H1 (cell line): ENCODE results near the gene HK1. TPM values are rescaled to one million over a fixed set of nuclear protein-coding genes. Genes with fewer than 3 reads are reported as not detected.

ENCODE experiments used
- CTCF ChIA-PET: fragments of 300-600 bp; sonication (Branson Sonifier 250); formaldehyde crosslinking; loops from one replicate; lab custom pipeline; 2021; ENCODE audit not compliant: partially characterized antibody; lab: Charles Lee
- POLR2A ChIA-PET: fragments of 300-600 bp; sonication (Branson Sonifier 250); formaldehyde crosslinking; loops from one replicate; lab custom pipeline; 2021; ENCODE audit warnings: inconsistent platforms; ENCODE audit not compliant: partially characterized antibody; lab: Charles Lee
- DNase-seq, 2 experiments: peaks; one replicate each; pipeline versions ENCODE4 v3.0.0 to v3.0.0-alpha.2; 2010 to 2022; ENCODE audit warnings: low spot score in 2 of 2, low read depth in 1 of 2, mixed read lengths in 1 of 2
- FAIRE-seq: peaks from 2 replicates; lab custom pipeline; 2011; peaks lifted over from hg19 to GRCh38; lab: Jason Lieb, UNC
- H2AFZ ChIP-seq: 2 replicates; pipeline ENCODE4 v1.8.1; 2012; ENCODE audit warnings: low read length, inconsistent platforms
- H2AK5ac ChIP-seq: 2 replicates; pipeline ENCODE4 v1.6.1; 2013; ENCODE audit warnings: low read depth, low read length
- H2BK120ac ChIP-seq: replicated peaks from 2 replicates; pipeline ENCODE3; 2013; ENCODE audit warnings: low read depth, low read length, inconsistent platforms
- H2BK12ac ChIP-seq: 2 replicates; pipeline ENCODE4 v1.6.1; 2013; ENCODE audit warnings: low read depth, low read length
- H2BK15ac ChIP-seq: 2 replicates; pipeline ENCODE4 v1.6.1; 2013; ENCODE audit warnings: low read length
- H2BK20ac ChIP-seq: 2 replicates; pipeline ENCODE4 v1.6.1; 2013; ENCODE audit warnings: low read length
- H2BK5ac ChIP-seq: 2 replicates; pipeline ENCODE4 v1.6.1; 2013; ENCODE audit warnings: low read depth, low read length
- H3K14ac ChIP-seq: 2 replicates; pipeline ENCODE4 v1.6.1; 2013; ENCODE audit warnings: inconsistent platforms; ENCODE audit not compliant: insufficient read length
- H3K18ac ChIP-seq: 2 replicates; pipeline ENCODE4 v1.6.1; 2013; ENCODE audit warnings: low read length; ENCODE audit errors: extremely low read depth
- H3K23ac ChIP-seq: 2 replicates; pipeline ENCODE4 v1.6.1; 2013; ENCODE audit warnings: inconsistent platforms; ENCODE audit not compliant: insufficient read length
- H3K23me2 ChIP-seq: 2 replicates; pipeline ENCODE4 v1.6.1; 2013; ENCODE audit warnings: low read depth, low read length
- H3K27ac ChIP-seq: 2 replicates; pipeline ENCODE4 v1.6.1; 2011; ENCODE audit warnings: low read depth, low read length, inconsistent platforms
- H3K27me3 ChIP-seq, 4 experiments: replicated peaks in 1 of 4; 1 replicate in 1 of 4; 2 replicates in 3 of 4; pipeline versions ENCODE4 v1.6.1 to v1.8.1; 2011 to 2013; ENCODE audit warnings: low read length in 3 of 4, mild to moderate bottlenecking in 3 of 4, inconsistent platforms in 2 of 4, mixed read lengths in 2 of 4, moderate library complexity in 1 of 4; ENCODE audit not compliant: control insufficient read depth in 3 of 4, insufficient read depth in 3 of 4; ENCODE audit errors: extremely low read depth in 1 of 4
- H3K36me3 ChIP-seq, 4 experiments: 2 replicates each; pipeline versions ENCODE4 v1.6.1 to v1.8.1; 2011 to 2013; ENCODE audit warnings: mild to moderate bottlenecking in 4 of 4, low read length in 3 of 4, moderate library complexity in 2 of 4, control low read depth in 1 of 4, inconsistent platforms in 1 of 4; ENCODE audit not compliant: insufficient read depth in 4 of 4, control insufficient read depth in 2 of 4
- H3K4ac ChIP-seq: replicated peaks from 2 replicates; pipeline ENCODE3; 2013; ENCODE audit warnings: low read length, low read depth, mixed read lengths, inconsistent platforms; ENCODE audit not compliant: insufficient read length
- H3K4me1 ChIP-seq, 4 experiments: replicated peaks in 1 of 4; 1 replicate in 1 of 4; 2 replicates in 3 of 4; pipeline versions ENCODE4 v1.6.1 to v1.8.1; 2011 to 2013; ENCODE audit warnings: low read length in 3 of 4, inconsistent platforms in 2 of 4, mixed read lengths in 1 of 4; ENCODE audit not compliant: insufficient read depth in 4 of 4, control insufficient read depth in 3 of 4
- H3K4me2 ChIP-seq, 2 experiments: 2 replicates each; pipeline versions ENCODE4 v1.6.1 to v1.8.1; 2011 to 2013; ENCODE audit warnings: low read depth in 2 of 2, low read length in 2 of 2, control low read depth in 1 of 2, inconsistent platforms in 1 of 2, mild to moderate bottlenecking in 1 of 2; ENCODE audit not compliant: insufficient read depth in 1 of 2
- H3K4me3 ChIP-seq, 4 experiments: fragments of 200-600, 300-600 bp in 1 of 4; sonication (generic), shearing (Covaris generic), sonication (Bioruptor Twin) in 1 of 4; 2 replicates each; pipeline versions ENCODE4 v1.5.1 to v1.8.1; 2011 to 2016; ENCODE audit warnings: low read length in 4 of 4, low read depth in 3 of 4, control low read depth in 2 of 4, inconsistent platforms in 2 of 4, mild to moderate bottlenecking in 2 of 4, mixed read lengths in 1 of 4, moderate library complexity in 1 of 4; ENCODE audit not compliant: insufficient read depth in 2 of 4; ENCODE audit errors: extremely low read depth in 1 of 4
- H3K56ac ChIP-seq: replicated peaks from 2 replicates; pipeline ENCODE3; 2013; ENCODE audit warnings: low read depth, mild to moderate bottlenecking, mixed read lengths, low read length, inconsistent platforms; ENCODE audit not compliant: insufficient read length
- H3K79me1 ChIP-seq: 2 replicates; pipeline ENCODE4 v1.6.1; 2013; ENCODE audit warnings: low read depth, low read length, control low read depth
- H3K79me2 ChIP-seq, 2 experiments: 2 replicates each; pipeline versions ENCODE4 v1.6.1 to v1.8.1; 2012 to 2013; ENCODE audit warnings: low read length in 2 of 2, mild to moderate bottlenecking in 2 of 2, inconsistent platforms in 1 of 2; ENCODE audit not compliant: insufficient read depth in 2 of 2, control insufficient read depth in 1 of 2
- H3K9ac ChIP-seq, 4 experiments: replicated peaks in 1 of 4; 1 replicate in 1 of 4; 2 replicates in 3 of 4; pipeline versions ENCODE4 v1.6.1 to v1.8.1; 2011 to 2013; ENCODE audit warnings: low read depth in 3 of 4, low read length in 3 of 4, control low read depth in 2 of 4, mild to moderate bottlenecking in 2 of 4, moderate library complexity in 2 of 4, inconsistent platforms in 1 of 4; ENCODE audit errors: extremely low read depth in 1 of 4
- H3K9me3 ChIP-seq, 2 experiments: 2 replicates each; pipeline versions ENCODE4 v1.6.1 to v1.8.1; 2012 to 2013; ENCODE audit warnings: mild to moderate bottlenecking in 2 of 2, moderate library complexity in 2 of 2, control low read depth in 1 of 2, inconsistent platforms in 1 of 2, low read depth in 1 of 2, low read length in 1 of 2, mixed read lengths in 1 of 2; ENCODE audit not compliant: insufficient read depth in 2 of 2
- H4K20me1 ChIP-seq, 2 experiments: replicated peaks in 1 of 2; 2 replicates each; pipeline versions ENCODE3 to v1.8.1; 2011 to 2013; ENCODE audit warnings: inconsistent platforms in 2 of 2, low read length in 2 of 2, mild to moderate bottlenecking in 1 of 2; ENCODE audit not compliant: insufficient read depth in 2 of 2, control insufficient read depth in 1 of 2
- H4K5ac ChIP-seq: 2 replicates; pipeline ENCODE4 v1.6.1; 2013; ENCODE audit warnings: low read length, low read depth, mixed read lengths, inconsistent platforms; ENCODE audit not compliant: insufficient read length
- H4K8ac ChIP-seq: 2 replicates; pipeline ENCODE4 v1.8.0; 2013; ENCODE audit warnings: mild to moderate bottlenecking, moderate library complexity, low read length, inconsistent platforms; ENCODE audit not compliant: insufficient read depth; ENCODE audit errors: extremely low read depth
- H4K91ac ChIP-seq: replicated peaks from 2 replicates; pipeline ENCODE3; 2013; ENCODE audit warnings: low read length, mixed read lengths, inconsistent platforms; ENCODE audit not compliant: insufficient read length
- CHD2 ChIP-seq: IDR thresholded peaks from 2 replicates; pipeline ENCODE4 v1.6.1; 2012; ENCODE audit warnings: low read length, improper control_type of control experiment
- KDM4A ChIP-seq: IDR thresholded peaks from one replicate; pipeline ENCODE4 v1.7.1; 2012; ENCODE audit warnings: low read depth, mild to moderate bottlenecking, moderate library complexity, low read length, inconsistent platforms; ENCODE audit not compliant: severe bottlenecking
- RAD21 ChIP-seq, 2 experiments: IDR thresholded peaks in 1 of 2; conservative IDR thresholded peaks in 1 of 2; 2 replicates each; pipeline ENCODE4 v1.6.1; 2011; ENCODE audit warnings: low read depth in 2 of 2, low read length in 2 of 2, improper control_type of control experiment in 1 of 2, inconsistent platforms in 1 of 2, mild to moderate bottlenecking in 1 of 2, moderate library complexity in 1 of 2
- WGBS, 2 experiments: shearing (Covaris generic) in 1 of 2; methylation state at CpG; one replicate each; pipeline versions ENCODE4 v1.1.6 to v1.1.7; 2013 to 2015; ENCODE audit warnings: low lambda C conversion rate in 2 of 2, mixed read lengths in 2 of 2, inconsistent platforms in 1 of 2, low coverage in 1 of 2, missing lambda C conversion rate in 1 of 2; ENCODE audit not compliant: insufficient replicate concordance in 2 of 2, insufficient coverage in 1 of 2, insufficient read length in 1 of 2; ENCODE audit errors: extremely low coverage in 1 of 2, missing lambda C conversion rate in 1 of 2; 5-methylcytosine and 5-hydroxymethylcytosine counted together
- polyA plus RNA-seq, 7 experiments: library from polyadenylated mRNA; depleted of rRNA in 3 of 7; stranded (reverse) in 5 of 7; unstranded in 2 of 7; fragments of >200 nt in 5 of 7; fragments of 200-250 nt in 2 of 7; gene quantifications; 1 replicate in 5 of 7; 2 replicates in 1 of 7; 4 replicates in 1 of 7; pipeline versions ENCODE4 v1.2.1 to v1.2.3, GENCODE V29; 2011 to 2013; ENCODE audit warnings: missing spikeins in 2 of 7, mixed read lengths in 2 of 7
- total RNA-seq: library from RNA; stranded (reverse); fragmentation: NEBNext Ultra II Directional; extraction: Animal tissue kit (Norgen Biotek cat#: 25700); gene quantifications from 2 replicates; pipeline ENCODE4 v1.2.1, GENCODE V29; 2021

Gene HK1
- total and polyA plus RNA-seq, 2 of the 8 experiments (the other 6 are each of a cell fraction or from before 2014, with no cell fraction given), result 55.8 to 247 TPM

DNA sequence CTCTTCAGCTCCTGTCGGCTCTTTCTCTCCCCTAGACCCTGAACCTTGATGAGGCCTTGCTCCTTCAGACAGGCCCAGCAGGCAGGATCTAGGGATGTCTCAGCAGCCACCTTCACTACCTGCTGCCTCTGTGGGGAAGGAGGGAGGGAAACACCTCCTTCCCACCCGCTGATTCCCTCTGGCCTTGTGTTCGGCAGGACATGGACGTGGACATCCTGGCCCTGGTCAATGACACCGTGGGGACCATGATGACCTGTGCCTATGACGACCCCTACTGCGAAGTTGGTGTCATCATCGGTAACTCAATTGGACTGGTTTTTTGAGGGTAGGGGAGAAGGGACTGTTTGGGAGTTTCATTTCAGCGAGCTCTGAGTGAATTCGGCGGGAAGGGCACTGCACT, 37.8 kb upstream of the HK1 start:
- no peaks in the 10 kb centered on the region for H3K4me1 ChIP-seq
- no peaks in the 10 kb centered on the region for H3K79me2 ChIP-seq
- CTCF ChIA-PET, result interaction anchor here (1.0 to 8.1 kb wide), 13 partner anchors 9 to 179 kb away, joined by 3 to 66 read pairs (median 4); no protein-coding TSS in a partner anchor
- DNase-seq (no peak), FAIRE-seq (no peak)
- H3K23ac ChIP-seq, result no peak overlapping the region
- H3K23me2 ChIP-seq, result no peaks in the 10 kb centered on the region
- no peak overlapping the region for H2AK5ac ChIP-seq
- H3K4ac ChIP-seq, result no peak overlapping the region
- no peaks in the 10 kb centered on the region for H3K79me1 ChIP-seq
- no peaks in the 10 kb centered on the region for H4K20me1 ChIP-seq
- no peak overlapping the region for H3K56ac ChIP-seq
- no peak overlapping the region for H2BK120ac ChIP-seq
- H2BK15ac ChIP-seq, result no peak overlapping the region
- POLR2A ChIA-PET, result no interaction called here
- no peak overlapping the region; the same call in 1 of the 2 replicates for H2BK20ac ChIP-seq
- no peak overlapping the region for H3K9ac ChIP-seq
- no peak overlapping the region for H4K91ac ChIP-seq
- H3K14ac ChIP-seq, result peak overlapping the region; percentile 69
- H4K5ac ChIP-seq, result no peak overlapping the region
- no peaks in the 10 kb centered on the region for H3K9me3 ChIP-seq
- no peak overlapping the region for H3K18ac ChIP-seq
- H3K27ac ChIP-seq, result no peak overlapping the region
- H3K4me2 ChIP-seq, result no peak overlapping the region
- H3K4me3 ChIP-seq, result no peak overlapping the region
- no peak overlapping the region for H4K8ac ChIP-seq
- WGBS, 2 experiments, result 96% methylated on average over 11 of the region's 11 CpGs; no CpG with 5 or more reads in 1 of the 2 experiments
- H2BK12ac ChIP-seq, result 0 out of 2 replicates have a peak overlapping the region, but pooled peaks have one; percentile 7
- no peaks in the 10 kb centered on the region for H3K36me3 ChIP-seq
- H2BK5ac ChIP-seq, result no peak overlapping the region
- no peak for TF ChIP-seq RAD21 (IDR thresholded peaks at IDR 0.05 in 1 of 2, conservative IDR thresholded peaks at IDR 0.05 in 1 of 2; ENCODE audit: low read depth in 2 of 2, low read length in 2 of 2)
- TF ChIP-seq CHD2, result no peak
- TF ChIP-seq KDM4A, result no peak
- H3K27me3 ChIP-seq, result no peaks in the 10 kb centered on the region
- H2AFZ ChIP-seq, result no peak overlapping the region
